GM12892 (cell line): ENCODE measurements around the gene SPINK13.

ENCODE experiments used
- POLR2A ChIP-seq: IDR thresholded peaks from 2 replicates; pipeline ENCODE4 v1.6.1; 2011; ENCODE audit warnings: low read depth, low read length, control low read depth
- TAF1 ChIP-seq: IDR thresholded peaks from 2 replicates; pipeline ENCODE4 v1.6.1; 2011; ENCODE audit warnings: low read depth, mild to moderate bottlenecking, control low read depth, low read length, borderline replicate concordance

DNA sequence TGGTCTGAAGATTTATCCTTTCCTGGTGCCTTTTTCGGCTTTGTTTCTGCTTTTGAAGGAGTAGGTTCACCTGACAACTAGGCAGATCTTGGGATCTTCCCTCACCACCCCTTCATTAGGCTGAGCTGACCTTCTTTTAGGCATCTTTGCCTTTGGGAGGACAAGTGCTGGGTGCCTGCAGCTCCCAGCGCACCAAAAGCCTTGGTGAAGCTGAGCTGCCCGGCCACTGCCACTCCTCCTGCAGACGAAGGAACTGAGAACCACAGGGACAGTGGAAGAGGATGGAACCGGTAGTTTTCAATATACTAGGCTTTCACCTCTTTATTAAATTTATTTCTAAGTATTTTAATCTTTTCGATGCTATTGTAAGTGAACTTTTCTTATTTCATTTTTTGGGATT, 47.1 kb upstream of the SPINK13 start:
- TF ChIP-seq POLR2A (no peak), TAF1 (no peak)
